Natural killer cell treated with Interleukin-12 subunit alpha and Interleukin-12 subunit beta and Interleukin-15 and Interleukin-18, amount 100 ng/mL, for 72 hours (primary cell): Measurements from ENCODE around the gene PRELID2. TPM values are rescaled to one million over a fixed set of nuclear protein-coding genes. Genes with fewer than 3 reads are reported as not detected.
"Not testable (repeated sequence)": the region's sequence is repeated elsewhere in the genome, so short reads cannot be mapped to it uniquely, and the experiment has no call there.

ENCODE experiments used
- ATAC-seq, 2 donors: fragments of 150-1000 bp; cut with Tn5 transposase in 1 of 2; sonication (Bioruptor Pico), chemical (Tn5 transposase) in 1 of 2; 2 replicates each; pipeline ENCODE4 v1.10.0; 2021
- DNase-seq: peaks from one replicate; pipeline ENCODE4 v3.0.0; 2022; ENCODE audit warnings: low spot score
- H3K27ac Mint-ChIP-seq, 2 donors: 1 replicate in 1 of 2; 2 replicates in 1 of 2; pipeline ENCODE4 v1.8.0; 2022; ENCODE audit warnings: mixed read lengths in 2 of 2, mild to moderate bottlenecking in 1 of 2, moderate library complexity in 1 of 2
- H3K27me3 Mint-ChIP-seq, 2 donors: 1 replicate in 1 of 2; 2 replicates in 1 of 2; pipeline ENCODE4 v1.8.0; 2022; ENCODE audit warnings: mixed read lengths in 2 of 2
- H3K36me3 Mint-ChIP-seq: one replicate; pipeline ENCODE4 v1.8.0; 2022; ENCODE audit warnings: mixed read lengths
- H3K4me1 Mint-ChIP-seq, 2 donors: 1 replicate in 1 of 2; 2 replicates in 1 of 2; pipeline ENCODE4 v1.8.0; 2022; ENCODE audit warnings: low read depth in 2 of 2, mixed read lengths in 2 of 2, mild to moderate bottlenecking in 1 of 2
- H3K4me3 Mint-ChIP-seq: one replicate; pipeline ENCODE4 v1.8.0; 2022; ENCODE audit warnings: mixed read lengths
- H3K9me3 Mint-ChIP-seq: 2 replicates; pipeline ENCODE4 v1.8.0; 2022; ENCODE audit warnings: mixed read lengths
- total RNA-seq, 2 donors: library from RNA; stranded (reverse); gene quantifications; one replicate each; pipeline ENCODE4 v1.2.3, GENCODE V29; 2022

Gene PRELID2
- total RNA-seq, 2 donors from 2014 or later, result 3.3 to 7.9 TPM

- Mint-ChIP-seq H3K27ac (no peak overlapping the region), H3K27me3 (no peaks in the 10 kb centered on the region), H3K4me3 (no peak overlapping the region), H3K9me3 (peaks cover 5% of the 10 kb centered on the region), H3K36me3 (no peaks in the 10 kb centered on the region), H3K4me1 (no peaks in the 10 kb centered on the region)
- DNase-seq, result no peak
- no peak for ATAC-seq
Measured at GRCh38 chr5:145737578-145737977, 97.6 kb downstream of the PRELID2 start.

DNA sequence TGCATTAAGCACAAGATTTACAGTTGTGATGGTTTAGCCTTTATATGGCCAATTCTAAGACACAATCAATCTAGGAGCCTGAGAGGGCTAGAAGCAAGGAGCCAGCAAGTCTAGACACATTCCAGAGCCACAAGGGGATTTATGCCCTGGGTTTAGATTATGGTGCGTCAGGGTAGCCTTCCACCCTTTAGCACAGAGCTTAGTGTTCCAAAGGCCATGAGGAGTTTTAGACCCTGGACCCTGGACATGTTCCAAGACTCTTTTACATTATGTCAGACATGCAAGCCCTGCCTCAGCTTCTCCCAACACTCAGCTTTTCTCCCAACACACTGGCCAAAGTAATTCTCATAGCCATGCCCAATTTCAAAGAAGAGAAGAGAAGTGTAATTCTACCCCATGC lies 105.2 kb downstream of the PRELID2 start:
- not testable (repeated sequence) for H3K27ac Mint-ChIP-seq, H3K4me3 Mint-ChIP-seq, H3K36me3 Mint-ChIP-seq, H3K27me3 Mint-ChIP-seq, ATAC-seq, DNase-seq, H3K4me1 Mint-ChIP-seq
- peaks cover 27% of the 10 kb centered on the region for H3K9me3 Mint-ChIP-seq

GRCh38 chr5:145723516-145723915 lies 111.6 kb downstream of the PRELID2 start:
- no peak for DNase-seq
- no peak overlapping the region for H3K27ac Mint-ChIP-seq
- no peaks in the 10 kb centered on the region for H3K27me3 Mint-ChIP-seq
- H3K4me3 Mint-ChIP-seq, result no peak overlapping the region
- peaks cover 7% of the 10 kb centered on the region for H3K36me3 Mint-ChIP-seq
- no peaks in the 10 kb centered on the region for H3K4me1 Mint-ChIP-seq
- ATAC-seq, result no peak
- H3K9me3 Mint-ChIP-seq, result peaks cover 22% of the 10 kb centered on the region

- peaks cover 0 to 10% of the 10 kb centered on the region in 2 donors for H3K27me3 Mint-ChIP-seq
- H3K4me1 Mint-ChIP-seq, result no peaks in the 10 kb centered on the region
- ATAC-seq (no peak), DNase-seq (no peak)
- H3K9me3 Mint-ChIP-seq, result peaks cover 12% of the 10 kb centered on the region
- no peaks in the 10 kb centered on the region for H3K36me3 Mint-ChIP-seq
- no peak overlapping the region for H3K4me3 Mint-ChIP-seq
- H3K27ac Mint-ChIP-seq, result no peak overlapping the region
Measured at GRCh38 chr5:145718956-145719355, 116.2 kb downstream of the PRELID2 start.

DNA sequence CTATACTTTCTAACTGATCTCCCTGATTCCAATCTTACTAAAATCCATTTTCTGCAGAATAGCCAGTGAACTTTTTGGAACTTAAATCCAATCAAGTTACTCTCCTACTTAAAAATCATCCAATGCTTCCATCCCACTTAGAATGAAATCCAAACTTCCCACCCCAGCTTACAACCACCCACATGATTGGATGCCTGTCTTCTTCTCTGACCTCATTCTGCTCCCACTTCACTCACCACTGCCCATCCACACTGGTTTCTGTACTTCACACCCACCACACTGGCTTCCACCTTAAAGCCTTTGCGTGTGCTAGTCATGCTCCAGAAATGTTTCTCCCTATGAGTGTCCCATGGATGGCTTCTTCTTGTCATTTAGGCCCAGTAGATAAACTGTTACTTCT lies 119.7 kb downstream of the PRELID2 start:
- ATAC-seq (no peak), DNase-seq (no peak)
- H3K4me1 Mint-ChIP-seq, result no peaks in the 10 kb centered on the region
- H3K27ac Mint-ChIP-seq, result no peak overlapping the region
- peaks cover 0 to 10% of the 10 kb centered on the region in 2 donors for H3K27me3 Mint-ChIP-seq
- no peaks in the 10 kb centered on the region for H3K36me3 Mint-ChIP-seq
- H3K4me3 Mint-ChIP-seq, result no peak overlapping the region
- H3K9me3 Mint-ChIP-seq, result peaks cover 12% of the 10 kb centered on the region

GRCh38 chr5:145712245-145712644 lies 122.9 kb downstream of the PRELID2 start:
- Mint-ChIP-seq H3K9me3 (peaks cover 6% of the 10 kb centered on the region), H3K27me3 (peaks cover 0 to 10% of the 10 kb centered on the region in 2 donors), H3K36me3 (no peaks in the 10 kb centered on the region), H3K4me3 (no peak overlapping the region), H3K4me1 (no peaks in the 10 kb centered on the region), H3K27ac (no peak overlapping the region)
- ATAC-seq (no peak), DNase-seq (no peak)

DNA sequence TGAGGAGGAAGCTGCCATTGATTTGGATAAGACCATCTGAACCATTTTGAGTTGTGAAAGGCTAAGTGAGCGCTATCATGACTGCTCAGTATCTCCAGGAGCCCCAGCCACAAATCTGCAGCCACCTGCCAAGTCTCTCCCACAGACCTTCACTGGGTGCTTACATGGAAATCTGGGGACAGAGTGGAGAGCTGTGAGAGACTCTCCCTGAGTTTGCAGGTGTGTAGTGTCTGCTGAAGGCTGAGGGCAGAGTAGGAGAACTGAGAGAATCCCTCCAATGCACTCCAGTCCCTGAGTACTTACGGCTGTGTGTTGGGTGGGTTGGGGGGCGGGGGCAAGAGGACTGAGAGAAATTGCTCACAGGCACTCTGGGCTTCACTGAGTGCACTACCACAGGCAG lies 123.7 kb downstream of the PRELID2 start:
- Mint-ChIP-seq H3K27me3 (peaks cover 0 to 10% of the 10 kb centered on the region in 2 donors), H3K36me3 (no peaks in the 10 kb centered on the region), H3K27ac (no peak overlapping the region), H3K4me3 (no peak overlapping the region), H3K9me3 (peaks cover 6% of the 10 kb centered on the region), H3K4me1 (no peaks in the 10 kb centered on the region)
- ATAC-seq (no peak), DNase-seq (no peak)

Other genes with a start within 250 kb of the PRELID2 start
- gene GRXCR2, start 37.7 kb upstream of the PRELID2 start, total RNA-seq, result not detected
- under 1 TPM; 0.07 to 0.50 TPM for gene SH3RF2, start 101.2 kb upstream of the PRELID2 start, total RNA-seq